GM23338 (cell line): ENCODE data around the gene CYP24A1. TPM values are rescaled to one million over a fixed set of nuclear protein-coding genes. Genes with fewer than 3 reads are reported as not detected.

ENCODE experiments used
- ATAC-seq: fragments of 200-7000 bp; cut with Tn5 transposase; 3 replicates; pipeline ENCODE4 v1.9.1; 2020
- DNase-seq: peaks from one replicate; pipeline ENCODE4 v3.0.0-alpha.2; 2015; ENCODE audit warnings: low spot score
- H2AFZ ChIP-seq: fragments of 200-600 bp; sonication (generic); 2 replicates; pipeline ENCODE4 v1.8.0; 2016; ENCODE audit warnings: antibody characterized with exemption, mild to moderate bottlenecking, moderate library complexity
- H3F3A ChIP-seq: fragments of 200-600 bp; sonication (generic); replicated peaks from 2 replicates; pipeline ENCODE4 v1.8.0; 2017; ENCODE audit warnings: antibody characterized with exemption, mixed run types, low read depth
- H3K27ac ChIP-seq: fragments of 200-600 bp; sonication (generic); 2 replicates; pipeline ENCODE4 v1.6.1; 2016; ENCODE audit warnings: low read depth
- H3K27me3 ChIP-seq: fragments of 200-600 bp; sonication (generic); 2 replicates; pipeline ENCODE4 v1.8.0; 2016; ENCODE audit warnings: mild to moderate bottlenecking, mixed run types, moderate library complexity; ENCODE audit not compliant: insufficient read depth
- H3K36me3 ChIP-seq: fragments of 200-600 bp; sonication (generic); 2 replicates; pipeline ENCODE4 v1.8.0; 2016; ENCODE audit warnings: mild to moderate bottlenecking; ENCODE audit not compliant: insufficient read depth
- H3K4me1 ChIP-seq: fragments of 200-600 bp; sonication (generic); 2 replicates; pipeline ENCODE4 v1.8.0; 2016; ENCODE audit warnings: mild to moderate bottlenecking, moderate library complexity; ENCODE audit not compliant: insufficient read depth
- H3K4me2 ChIP-seq: fragments of 200-600 bp; sonication (generic); 2 replicates; pipeline ENCODE4 v1.7.1; 2017; ENCODE audit warnings: mixed run types
- H3K4me3 ChIP-seq: fragments of 200-600 bp; sonication (generic); 2 replicates; pipeline ENCODE4 v1.6.1; 2016; ENCODE audit warnings: mixed run types
- H3K79me2 ChIP-seq: fragments of 200-600 bp; sonication (generic); replicated peaks from 2 replicates; pipeline ENCODE4 v1.8.0; 2017; ENCODE audit warnings: mild to moderate bottlenecking; ENCODE audit not compliant: insufficient read depth
- H3K9me2 ChIP-seq: fragments of 200-600 bp; sonication (generic); 2 replicates; pipeline ENCODE4 v1.8.0; 2017; ENCODE audit not compliant: insufficient read depth
- H4K20me1 ChIP-seq: fragments of 200-600 bp; sonication (generic); replicated peaks from 2 replicates; pipeline ENCODE4 v1.8.0; 2017; ENCODE audit warnings: mild to moderate bottlenecking; ENCODE audit not compliant: insufficient read depth
- H3K27ac Mint-ChIP-seq: 2 replicates; pipeline ENCODE4 v1.8.0; 2020; ENCODE audit warnings: inconsistent platforms, mild to moderate bottlenecking, moderate library complexity, mixed read lengths
- H3K27me3 Mint-ChIP-seq: 3 replicates; pipeline ENCODE4 v1.8.0; 2022; ENCODE audit warnings: low read depth, mild to moderate bottlenecking, moderate library complexity, mixed read lengths, inconsistent platforms; ENCODE audit not compliant: insufficient read depth, poor library complexity
- H3K36me3 Mint-ChIP-seq: 3 replicates; pipeline ENCODE4 v1.8.0; 2021; ENCODE audit warnings: low read depth, mild to moderate bottlenecking, inconsistent platforms, moderate library complexity, mixed read lengths
- H3K4me1 Mint-ChIP-seq: 3 replicates; pipeline ENCODE4 v1.8.0; 2020; ENCODE audit warnings: mild to moderate bottlenecking, inconsistent platforms, mixed read lengths
- H3K4me3 Mint-ChIP-seq: 3 replicates; pipeline ENCODE4 v1.8.0; 2021; ENCODE audit warnings: moderate library complexity, mild to moderate bottlenecking, inconsistent platforms, mixed read lengths
- H3K9me3 Mint-ChIP-seq: 3 replicates; pipeline ENCODE4 v1.8.0; 2020; ENCODE audit warnings: moderate library complexity, mild to moderate bottlenecking, inconsistent platforms, mixed read lengths
- CREB1 ChIP-seq: fragments of 250-450 bp; sonication (Bioruptor Pico); IDR thresholded peaks from 2 replicates; pipeline ENCODE4 v1.5.0; 2020; ENCODE audit warnings: low read depth, mild to moderate bottlenecking, moderate library complexity
- EZH2 ChIP-seq: fragments of 200-600 bp; sonication (generic); IDR thresholded peaks from one replicate; pipeline ENCODE4 v1.8.0; 2017; ENCODE audit warnings: antibody characterized with exemption, mild to moderate bottlenecking, low read depth; ENCODE audit not compliant: unreplicated experiment
- EZH2phosphoT487 ChIP-seq: fragments of 200-600 bp; sonication (generic); IDR thresholded peaks from one replicate; pipeline ENCODE4 v1.8.1; 2018; ENCODE audit warnings: antibody characterized with exemption; ENCODE audit not compliant: unreplicated experiment
- JUNB ChIP-seq: IDR thresholded peaks from one replicate; pipeline ENCODE4 v1.6.1; 2016; ENCODE audit warnings: antibody characterized with exemption; ENCODE audit not compliant: unreplicated experiment
- NANOG ChIP-seq: IDR thresholded peaks from 2 replicates; pipeline ENCODE4 v1.6.1; 2016; ENCODE audit warnings: antibody characterized with exemption, borderline replicate concordance
- POLR2AphosphoS5 ChIP-seq: IDR thresholded peaks from 2 replicates; pipeline ENCODE4 v1.6.1; 2016; ENCODE audit warnings: antibody characterized with exemption, low read depth
- STAT1 ChIP-seq: IDR thresholded peaks from one replicate; pipeline ENCODE4 v1.6.1; 2016; ENCODE audit warnings: antibody characterized with exemption; ENCODE audit not compliant: unreplicated experiment
- ZNF114 ChIP-seq: fragments of 250-450 bp; sonication (Bioruptor Pico); IDR thresholded peaks from 2 replicates; pipeline ENCODE4 v1.5.0; 2020; ENCODE audit warnings: mild to moderate bottlenecking, moderate library complexity
- ZNF331 ChIP-seq: fragments of 250-450 bp; sonication (Bioruptor Pico); IDR thresholded peaks from 2 replicates; pipeline ENCODE4 v1.5.0; 2020; ENCODE audit warnings: low read depth, mild to moderate bottlenecking, moderate library complexity
- polyA plus RNA-seq: library from polyadenylated mRNA; unstranded; fragments of >200 nt; fragmentation: Nextera tagmentation; extraction: Ambion mirVana; gene quantifications from 2 replicates; pipeline ENCODE4 v1.2.1, GENCODE V29; 2016
- total RNA-seq: library from RNA; depleted of rRNA; stranded (reverse); fragments of >200 nt; shearing (Covaris generic); gene quantifications from 2 replicates; pipeline ENCODE4 v1.2.3, GENCODE V29; 2014
- TF ChIP-seq, protein P1 (sequence below): IDR thresholded peaks from one replicate; pipeline ENCODE4 v1.6.1; 2018; ENCODE audit warnings: antibody characterized with exemption; ENCODE audit not compliant: unreplicated experiment
- TF ChIP-seq, protein P2 (sequence below): fragments of 250-450 bp; sonication (Bioruptor Pico); IDR thresholded peaks from 2 replicates; pipeline ENCODE4 v1.5.0; 2020; ENCODE audit warnings: mild to moderate bottlenecking, moderate library complexity
- TF ChIP-seq, protein P3 (sequence below): IDR thresholded peaks from 2 replicates; pipeline ENCODE4 v1.6.1; 2016; ENCODE audit warnings: antibody characterized with exemption
- TF ChIP-seq, protein P4 (sequence below), 2 experiments: fragments of 200-600 bp in 1 of 2; sonication (generic) in 1 of 2; conservative IDR thresholded peaks; 2 replicates each; pipeline versions ENCODE4 v1.5.1 to v1.6.1; 2016 to 2017; ENCODE audit warnings: antibody characterized with exemption in 2 of 2, low read depth in 2 of 2, mild to moderate bottlenecking in 2 of 2, moderate library complexity in 1 of 2

Gene CYP24A1
- total and polyA plus RNA-seq, 2 experiments from 2014 or later, result 0.10 TPM; not detected in 1

DNA sequence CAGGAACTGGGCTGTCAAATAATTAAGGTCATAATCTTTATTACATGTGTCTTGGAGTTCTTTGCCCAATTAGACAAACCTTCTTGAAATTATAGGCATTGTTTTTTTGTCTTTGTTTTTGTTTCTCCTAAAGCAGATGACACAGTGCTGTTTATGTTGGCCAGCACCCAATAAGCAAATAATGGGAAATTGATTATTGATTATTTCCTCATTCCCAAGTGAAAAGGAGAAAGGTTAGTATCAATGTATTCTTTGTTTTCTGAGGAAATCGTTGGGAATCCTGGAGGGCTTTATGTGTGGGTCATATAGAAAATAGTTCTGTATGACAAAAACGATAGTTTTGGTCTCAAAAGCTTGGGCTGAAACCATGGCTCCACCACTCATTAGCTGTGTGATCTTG is 4.5 kb upstream of the CYP24A1 start:
- Histone ChIP-seq H3F3A (no peaks in the 10 kb centered on the region), H3K4me1 (peaks cover 11% of the 10 kb centered on the region), H3K4me3 (no peak overlapping the region), H3K27ac (no peak overlapping the region), H4K20me1 (no peaks in the 10 kb centered on the region), H3K79me2 (no peaks in the 10 kb centered on the region), H3K36me3 (no peaks in the 10 kb centered on the region), H3K27me3 (peaks cover 35% of the 10 kb centered on the region), H3K9me2 (no peaks in the 10 kb centered on the region), H3K4me2 (no peak overlapping the region), H2AFZ (no peak overlapping the region)
- no peak overlapping the region for H3K4me3 Mint-ChIP-seq
- no peaks in the 10 kb centered on the region for H3K9me3 Mint-ChIP-seq
- ATAC-seq, result no peak
- peaks cover 14% of the 10 kb centered on the region; the same call in 2 of the 3 replicates for H3K4me1 Mint-ChIP-seq
- TF ChIP-seq, protein P1, sequence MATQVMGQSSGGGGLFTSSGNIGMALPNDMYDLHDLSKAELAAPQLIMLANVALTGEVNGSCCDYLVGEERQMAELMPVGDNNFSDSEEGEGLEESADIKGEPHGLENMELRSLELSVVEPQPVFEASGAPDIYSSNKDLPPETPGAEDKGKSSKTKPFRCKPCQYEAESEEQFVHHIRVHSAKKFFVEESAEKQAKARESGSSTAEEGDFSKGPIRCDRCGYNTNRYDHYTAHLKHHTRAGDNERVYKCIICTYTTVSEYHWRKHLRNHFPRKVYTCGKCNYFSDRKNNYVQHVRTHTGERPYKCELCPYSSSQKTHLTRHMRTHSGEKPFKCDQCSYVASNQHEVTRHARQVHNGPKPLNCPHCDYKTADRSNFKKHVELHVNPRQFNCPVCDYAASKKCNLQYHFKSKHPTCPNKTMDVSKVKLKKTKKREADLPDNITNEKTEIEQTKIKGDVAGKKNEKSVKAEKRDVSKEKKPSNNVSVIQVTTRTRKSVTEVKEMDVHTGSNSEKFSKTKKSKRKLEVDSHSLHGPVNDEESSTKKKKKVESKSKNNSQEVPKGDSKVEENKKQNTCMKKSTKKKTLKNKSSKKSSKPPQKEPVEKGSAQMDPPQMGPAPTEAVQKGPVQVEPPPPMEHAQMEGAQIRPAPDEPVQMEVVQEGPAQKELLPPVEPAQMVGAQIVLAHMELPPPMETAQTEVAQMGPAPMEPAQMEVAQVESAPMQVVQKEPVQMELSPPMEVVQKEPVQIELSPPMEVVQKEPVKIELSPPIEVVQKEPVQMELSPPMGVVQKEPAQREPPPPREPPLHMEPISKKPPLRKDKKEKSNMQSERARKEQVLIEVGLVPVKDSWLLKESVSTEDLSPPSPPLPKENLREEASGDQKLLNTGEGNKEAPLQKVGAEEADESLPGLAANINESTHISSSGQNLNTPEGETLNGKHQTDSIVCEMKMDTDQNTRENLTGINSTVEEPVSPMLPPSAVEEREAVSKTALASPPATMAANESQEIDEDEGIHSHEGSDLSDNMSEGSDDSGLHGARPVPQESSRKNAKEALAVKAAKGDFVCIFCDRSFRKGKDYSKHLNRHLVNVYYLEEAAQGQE, result no peak
- TF ChIP-seq, protein P2, sequence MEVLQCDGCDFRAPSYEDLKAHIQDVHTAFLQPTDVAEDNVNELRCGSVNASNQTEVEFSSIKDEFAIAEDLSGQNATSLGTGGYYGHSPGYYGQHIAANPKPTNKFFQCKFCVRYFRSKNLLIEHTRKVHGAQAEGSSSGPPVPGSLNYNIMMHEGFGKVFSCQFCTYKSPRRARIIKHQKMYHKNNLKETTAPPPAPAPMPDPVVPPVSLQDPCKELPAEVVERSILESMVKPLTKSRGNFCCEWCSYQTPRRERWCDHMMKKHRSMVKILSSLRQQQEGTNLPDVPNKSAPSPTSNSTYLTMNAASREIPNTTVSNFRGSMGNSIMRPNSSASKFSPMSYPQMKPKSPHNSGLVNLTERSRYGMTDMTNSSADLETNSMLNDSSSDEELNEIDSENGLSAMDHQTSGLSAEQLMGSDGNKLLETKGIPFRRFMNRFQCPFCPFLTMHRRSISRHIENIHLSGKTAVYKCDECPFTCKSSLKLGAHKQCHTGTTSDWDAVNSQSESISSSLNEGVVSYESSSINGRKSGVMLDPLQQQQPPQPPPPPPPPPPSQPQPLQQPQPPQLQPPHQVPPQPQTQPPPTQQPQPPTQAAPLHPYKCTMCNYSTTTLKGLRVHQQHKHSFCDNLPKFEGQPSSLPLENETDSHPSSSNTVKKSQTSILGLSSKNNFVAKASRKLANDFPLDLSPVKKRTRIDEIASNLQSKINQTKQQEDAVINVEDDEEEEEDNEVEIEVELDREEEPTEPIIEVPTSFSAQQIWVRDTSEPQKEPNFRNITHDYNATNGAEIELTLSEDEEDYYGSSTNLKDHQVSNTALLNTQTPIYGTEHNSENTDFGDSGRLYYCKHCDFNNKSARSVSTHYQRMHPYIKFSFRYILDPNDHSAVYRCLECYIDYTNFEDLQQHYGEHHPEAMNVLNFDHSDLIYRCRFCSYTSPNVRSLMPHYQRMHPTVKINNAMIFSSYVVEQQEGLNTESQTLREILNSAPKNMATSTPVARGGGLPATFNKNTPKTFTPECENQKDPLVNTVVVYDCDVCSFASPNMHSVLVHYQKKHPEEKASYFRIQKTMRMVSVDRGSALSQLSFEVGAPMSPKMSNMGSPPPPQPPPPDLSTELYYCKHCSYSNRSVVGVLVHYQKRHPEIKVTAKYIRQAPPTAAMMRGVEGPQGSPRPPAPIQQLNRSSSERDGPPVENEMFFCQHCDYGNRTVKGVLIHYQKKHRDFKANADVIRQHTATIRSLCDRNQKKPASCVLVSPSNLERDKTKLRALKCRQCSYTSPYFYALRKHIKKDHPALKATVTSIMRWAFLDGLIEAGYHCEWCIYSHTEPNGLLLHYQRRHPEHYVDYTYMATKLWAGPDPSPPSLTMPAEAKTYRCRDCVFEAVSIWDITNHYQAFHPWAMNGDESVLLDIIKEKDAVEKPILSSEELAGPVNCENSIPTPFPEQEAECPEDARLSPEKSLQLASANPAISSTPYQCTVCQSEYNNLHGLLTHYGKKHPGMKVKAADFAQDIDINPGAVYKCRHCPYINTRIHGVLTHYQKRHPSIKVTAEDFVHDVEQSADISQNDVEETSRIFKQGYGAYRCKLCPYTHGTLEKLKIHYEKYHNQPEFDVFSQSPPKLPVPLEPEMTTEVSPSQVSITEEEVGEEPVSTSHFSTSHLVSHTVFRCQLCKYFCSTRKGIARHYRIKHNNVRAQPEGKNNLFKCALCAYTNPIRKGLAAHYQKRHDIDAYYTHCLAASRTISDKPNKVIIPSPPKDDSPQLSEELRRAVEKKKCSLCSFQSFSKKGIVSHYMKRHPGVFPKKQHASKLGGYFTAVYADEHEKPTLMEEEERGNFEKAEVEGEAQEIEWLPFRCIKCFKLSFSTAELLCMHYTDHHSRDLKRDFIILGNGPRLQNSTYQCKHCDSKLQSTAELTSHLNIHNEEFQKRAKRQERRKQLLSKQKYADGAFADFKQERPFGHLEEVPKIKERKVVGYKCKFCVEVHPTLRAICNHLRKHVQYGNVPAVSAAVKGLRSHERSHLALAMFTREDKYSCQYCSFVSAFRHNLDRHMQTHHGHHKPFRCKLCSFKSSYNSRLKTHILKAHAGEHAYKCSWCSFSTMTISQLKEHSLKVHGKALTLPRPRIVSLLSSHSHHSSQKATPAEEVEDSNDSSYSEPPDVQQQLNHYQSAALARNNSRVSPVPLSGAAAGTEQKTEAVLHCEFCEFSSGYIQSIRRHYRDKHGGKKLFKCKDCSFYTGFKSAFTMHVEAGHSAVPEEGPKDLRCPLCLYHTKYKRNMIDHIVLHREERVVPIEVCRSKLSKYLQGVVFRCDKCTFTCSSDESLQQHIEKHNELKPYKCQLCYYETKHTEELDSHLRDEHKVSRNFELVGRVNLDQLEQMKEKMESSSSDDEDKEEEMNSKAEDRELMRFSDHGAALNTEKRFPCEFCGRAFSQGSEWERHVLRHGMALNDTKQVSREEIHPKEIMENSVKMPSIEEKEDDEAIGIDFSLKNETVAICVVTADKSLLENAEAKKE (CRISPR knock-in tag), result no peak
- TF ChIP-seq JUNB (no peak), ZNF331 (CRISPR knock-in tag) (no peak), EZH2 (no peak), EZH2phosphoT487 (no peak), NANOG (no peak), STAT1 (no peak), ZNF114 (no peak), POLR2AphosphoS5 (no peak), CREB1 (no peak)
- TF ChIP-seq, protein P3, sequence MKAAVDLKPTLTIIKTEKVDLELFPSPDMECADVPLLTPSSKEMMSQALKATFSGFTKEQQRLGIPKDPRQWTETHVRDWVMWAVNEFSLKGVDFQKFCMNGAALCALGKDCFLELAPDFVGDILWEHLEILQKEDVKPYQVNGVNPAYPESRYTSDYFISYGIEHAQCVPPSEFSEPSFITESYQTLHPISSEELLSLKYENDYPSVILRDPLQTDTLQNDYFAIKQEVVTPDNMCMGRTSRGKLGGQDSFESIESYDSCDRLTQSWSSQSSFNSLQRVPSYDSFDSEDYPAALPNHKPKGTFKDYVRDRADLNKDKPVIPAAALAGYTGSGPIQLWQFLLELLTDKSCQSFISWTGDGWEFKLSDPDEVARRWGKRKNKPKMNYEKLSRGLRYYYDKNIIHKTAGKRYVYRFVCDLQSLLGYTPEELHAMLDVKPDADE, result no peak
- TF ChIP-seq, protein P4, sequence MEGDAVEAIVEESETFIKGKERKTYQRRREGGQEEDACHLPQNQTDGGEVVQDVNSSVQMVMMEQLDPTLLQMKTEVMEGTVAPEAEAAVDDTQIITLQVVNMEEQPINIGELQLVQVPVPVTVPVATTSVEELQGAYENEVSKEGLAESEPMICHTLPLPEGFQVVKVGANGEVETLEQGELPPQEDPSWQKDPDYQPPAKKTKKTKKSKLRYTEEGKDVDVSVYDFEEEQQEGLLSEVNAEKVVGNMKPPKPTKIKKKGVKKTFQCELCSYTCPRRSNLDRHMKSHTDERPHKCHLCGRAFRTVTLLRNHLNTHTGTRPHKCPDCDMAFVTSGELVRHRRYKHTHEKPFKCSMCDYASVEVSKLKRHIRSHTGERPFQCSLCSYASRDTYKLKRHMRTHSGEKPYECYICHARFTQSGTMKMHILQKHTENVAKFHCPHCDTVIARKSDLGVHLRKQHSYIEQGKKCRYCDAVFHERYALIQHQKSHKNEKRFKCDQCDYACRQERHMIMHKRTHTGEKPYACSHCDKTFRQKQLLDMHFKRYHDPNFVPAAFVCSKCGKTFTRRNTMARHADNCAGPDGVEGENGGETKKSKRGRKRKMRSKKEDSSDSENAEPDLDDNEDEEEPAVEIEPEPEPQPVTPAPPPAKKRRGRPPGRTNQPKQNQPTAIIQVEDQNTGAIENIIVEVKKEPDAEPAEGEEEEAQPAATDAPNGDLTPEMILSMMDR (conservative IDR thresholded peaks at IDR 0.05; ENCODE audit: low read depth in 2 of 2), result no peak
- no peak overlapping the region for H3K27ac Mint-ChIP-seq
- peaks cover 28% of the 10 kb centered on the region for H3K27me3 Mint-ChIP-seq
- no peaks in the 10 kb centered on the region for H3K36me3 Mint-ChIP-seq
- no peak for DNase-seq
